Measurements from ENCODE around the gene NUDT3.

DNA sequence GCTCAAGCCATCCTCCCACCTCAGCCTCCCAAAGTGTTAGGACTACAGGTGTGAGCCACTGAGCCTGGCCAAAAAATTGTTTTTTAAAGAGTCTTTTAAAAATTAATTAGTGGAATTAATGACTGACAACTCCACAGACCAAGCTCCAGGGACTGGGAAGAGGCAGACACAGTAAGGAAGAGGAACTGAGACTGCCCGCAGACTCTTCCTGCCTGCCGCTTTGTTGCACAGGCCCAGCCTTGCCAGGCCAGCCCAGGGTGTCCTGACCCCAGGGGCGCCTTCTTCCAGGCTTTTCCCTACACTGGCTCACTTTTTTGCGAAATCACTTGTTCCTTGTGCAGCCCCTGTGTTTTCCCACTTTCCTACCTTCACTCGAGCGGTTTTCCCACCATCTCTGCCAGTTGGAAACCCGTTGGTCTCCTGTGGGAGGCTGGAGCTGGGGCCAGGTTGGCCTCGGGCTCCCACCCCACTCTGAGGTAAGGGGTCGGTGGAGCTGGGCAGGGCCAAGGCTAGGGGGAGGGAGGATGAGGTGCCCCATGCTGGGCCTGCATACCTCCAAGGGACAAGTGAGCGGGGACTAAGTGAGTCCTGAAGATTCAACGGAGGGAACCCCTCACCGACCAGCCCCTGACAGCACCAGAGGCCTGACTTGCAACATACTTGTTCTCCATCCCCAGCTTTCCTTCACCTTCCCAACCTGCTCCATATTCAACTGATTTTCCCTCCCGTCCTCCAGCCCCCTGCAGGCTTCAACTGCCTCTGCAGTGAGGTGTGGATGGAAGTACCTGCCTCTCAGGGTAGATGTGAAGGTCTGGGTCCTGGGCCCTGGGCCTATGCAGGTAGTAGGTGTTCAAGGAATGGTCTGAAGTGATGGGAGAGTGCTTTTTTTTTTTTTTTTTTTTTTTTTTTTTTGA lies 120.2 kb downstream of the NUDT3 start:
- TF ChIP-seq, protein P1, sequence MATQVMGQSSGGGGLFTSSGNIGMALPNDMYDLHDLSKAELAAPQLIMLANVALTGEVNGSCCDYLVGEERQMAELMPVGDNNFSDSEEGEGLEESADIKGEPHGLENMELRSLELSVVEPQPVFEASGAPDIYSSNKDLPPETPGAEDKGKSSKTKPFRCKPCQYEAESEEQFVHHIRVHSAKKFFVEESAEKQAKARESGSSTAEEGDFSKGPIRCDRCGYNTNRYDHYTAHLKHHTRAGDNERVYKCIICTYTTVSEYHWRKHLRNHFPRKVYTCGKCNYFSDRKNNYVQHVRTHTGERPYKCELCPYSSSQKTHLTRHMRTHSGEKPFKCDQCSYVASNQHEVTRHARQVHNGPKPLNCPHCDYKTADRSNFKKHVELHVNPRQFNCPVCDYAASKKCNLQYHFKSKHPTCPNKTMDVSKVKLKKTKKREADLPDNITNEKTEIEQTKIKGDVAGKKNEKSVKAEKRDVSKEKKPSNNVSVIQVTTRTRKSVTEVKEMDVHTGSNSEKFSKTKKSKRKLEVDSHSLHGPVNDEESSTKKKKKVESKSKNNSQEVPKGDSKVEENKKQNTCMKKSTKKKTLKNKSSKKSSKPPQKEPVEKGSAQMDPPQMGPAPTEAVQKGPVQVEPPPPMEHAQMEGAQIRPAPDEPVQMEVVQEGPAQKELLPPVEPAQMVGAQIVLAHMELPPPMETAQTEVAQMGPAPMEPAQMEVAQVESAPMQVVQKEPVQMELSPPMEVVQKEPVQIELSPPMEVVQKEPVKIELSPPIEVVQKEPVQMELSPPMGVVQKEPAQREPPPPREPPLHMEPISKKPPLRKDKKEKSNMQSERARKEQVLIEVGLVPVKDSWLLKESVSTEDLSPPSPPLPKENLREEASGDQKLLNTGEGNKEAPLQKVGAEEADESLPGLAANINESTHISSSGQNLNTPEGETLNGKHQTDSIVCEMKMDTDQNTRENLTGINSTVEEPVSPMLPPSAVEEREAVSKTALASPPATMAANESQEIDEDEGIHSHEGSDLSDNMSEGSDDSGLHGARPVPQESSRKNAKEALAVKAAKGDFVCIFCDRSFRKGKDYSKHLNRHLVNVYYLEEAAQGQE (IDR thresholded peaks at IDR 0.05), result no peak
- TF ChIP-seq, protein P2, sequence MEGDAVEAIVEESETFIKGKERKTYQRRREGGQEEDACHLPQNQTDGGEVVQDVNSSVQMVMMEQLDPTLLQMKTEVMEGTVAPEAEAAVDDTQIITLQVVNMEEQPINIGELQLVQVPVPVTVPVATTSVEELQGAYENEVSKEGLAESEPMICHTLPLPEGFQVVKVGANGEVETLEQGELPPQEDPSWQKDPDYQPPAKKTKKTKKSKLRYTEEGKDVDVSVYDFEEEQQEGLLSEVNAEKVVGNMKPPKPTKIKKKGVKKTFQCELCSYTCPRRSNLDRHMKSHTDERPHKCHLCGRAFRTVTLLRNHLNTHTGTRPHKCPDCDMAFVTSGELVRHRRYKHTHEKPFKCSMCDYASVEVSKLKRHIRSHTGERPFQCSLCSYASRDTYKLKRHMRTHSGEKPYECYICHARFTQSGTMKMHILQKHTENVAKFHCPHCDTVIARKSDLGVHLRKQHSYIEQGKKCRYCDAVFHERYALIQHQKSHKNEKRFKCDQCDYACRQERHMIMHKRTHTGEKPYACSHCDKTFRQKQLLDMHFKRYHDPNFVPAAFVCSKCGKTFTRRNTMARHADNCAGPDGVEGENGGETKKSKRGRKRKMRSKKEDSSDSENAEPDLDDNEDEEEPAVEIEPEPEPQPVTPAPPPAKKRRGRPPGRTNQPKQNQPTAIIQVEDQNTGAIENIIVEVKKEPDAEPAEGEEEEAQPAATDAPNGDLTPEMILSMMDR (IDR thresholded peaks at IDR 0.05; ENCODE audit: low read depth, low read length, missing input control), result no peak
- TF ChIP-seq, protein P3, sequence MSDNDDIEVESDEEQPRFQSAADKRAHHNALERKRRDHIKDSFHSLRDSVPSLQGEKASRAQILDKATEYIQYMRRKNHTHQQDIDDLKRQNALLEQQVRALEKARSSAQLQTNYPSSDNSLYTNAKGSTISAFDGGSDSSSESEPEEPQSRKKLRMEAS (IDR thresholded peaks at IDR 0.05), result no peak
- TF ChIP-seq HNF4A (conservative IDR thresholded peaks at IDR 0.05), result no peak
- TF ChIP-seq SP1 (IDR thresholded peaks at IDR 0.05), result no peak
- no peak for TF ChIP-seq JUND (IDR thresholded peaks at IDR 0.05)
- TF ChIP-seq, protein P4, sequence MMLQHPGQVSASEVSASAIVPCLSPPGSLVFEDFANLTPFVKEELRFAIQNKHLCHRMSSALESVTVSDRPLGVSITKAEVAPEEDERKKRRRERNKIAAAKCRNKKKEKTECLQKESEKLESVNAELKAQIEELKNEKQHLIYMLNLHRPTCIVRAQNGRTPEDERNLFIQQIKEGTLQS (IDR thresholded peaks at IDR 0.05), result no peak
- no peak for TF ChIP-seq TAF1 (conservative IDR thresholded peaks at IDR 0.05)
- TF ChIP-seq FOXA1 (IDR thresholded peaks at IDR 0.05), result no peak
- TF ChIP-seq GABPA (IDR thresholded peaks at IDR 0.05 in 1 of 2, conservative IDR thresholded peaks at IDR 0.05 in 1 of 2), result no peak
- TF ChIP-seq, protein P5, sequence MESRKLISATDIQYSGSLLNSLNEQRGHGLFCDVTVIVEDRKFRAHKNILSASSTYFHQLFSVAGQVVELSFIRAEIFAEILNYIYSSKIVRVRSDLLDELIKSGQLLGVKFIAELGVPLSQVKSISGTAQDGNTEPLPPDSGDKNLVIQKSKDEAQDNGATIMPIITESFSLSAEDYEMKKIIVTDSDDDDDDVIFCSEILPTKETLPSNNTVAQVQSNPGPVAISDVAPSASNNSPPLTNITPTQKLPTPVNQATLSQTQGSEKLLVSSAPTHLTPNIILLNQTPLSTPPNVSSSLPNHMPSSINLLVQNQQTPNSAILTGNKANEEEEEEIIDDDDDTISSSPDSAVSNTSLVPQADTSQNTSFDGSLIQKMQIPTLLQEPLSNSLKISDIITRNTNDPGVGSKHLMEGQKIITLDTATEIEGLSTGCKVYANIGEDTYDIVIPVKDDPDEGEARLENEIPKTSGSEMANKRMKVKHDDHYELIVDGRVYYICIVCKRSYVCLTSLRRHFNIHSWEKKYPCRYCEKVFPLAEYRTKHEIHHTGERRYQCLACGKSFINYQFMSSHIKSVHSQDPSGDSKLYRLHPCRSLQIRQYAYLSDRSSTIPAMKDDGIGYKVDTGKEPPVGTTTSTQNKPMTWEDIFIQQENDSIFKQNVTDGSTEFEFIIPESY (IDR thresholded peaks at IDR 0.05), result no peak
- TF ChIP-seq HNF4G (IDR thresholded peaks at IDR 0.05), result no peak
